HepG2 (cell line): ENCODE measurements around the gene RHOT2. TPM values are rescaled to one million over a fixed set of nuclear protein-coding genes. Genes with fewer than 3 reads are reported as not detected.

ENCODE experiments used
- AGO1 ChIP-seq: fragments of 200-400 bp; formaldehyde crosslinking; IDR thresholded peaks from 2 replicates; pipeline ENCODE4 v1.6.1; 2017; ENCODE audit warnings: mild to moderate bottlenecking, low read depth, low read length, moderate library complexity; ENCODE audit not compliant: poor library complexity, severe bottlenecking
- KDM6A ChIP-seq: IDR thresholded peaks from 2 replicates; pipeline ENCODE4 v1.6.1; 2016; ENCODE audit warnings: low read depth
- TAF15 ChIP-seq: fragments of 200-400 bp; formaldehyde crosslinking; IDR thresholded peaks from one replicate; pipeline ENCODE4 v1.6.1; 2018; ENCODE audit warnings: mild to moderate bottlenecking, low read depth, low read length; ENCODE audit not compliant: poor library complexity, severe bottlenecking
- ZNF282 ChIP-seq: fragments of 450-650 bp; IDR thresholded peaks from 2 replicates; pipeline ENCODE4 v1.6.1; 2018; ENCODE audit not compliant: partially characterized antibody
- ZNF891 ChIP-seq: sonication (generic); formaldehyde crosslinking; IDR thresholded peaks from 2 replicates; pipeline ENCODE4 v1.5.0; 2020; ENCODE audit warnings: mild to moderate bottlenecking, missing genetic modification reagents
- polyA plus RNA-seq, 8 experiments: library from polyadenylated mRNA; depleted of rRNA in 3 of 8; stranded (reverse) in 7 of 8; unstranded in 1 of 8; fragments of >200 nt; fragmentation: Illumina TruSeq in 4 of 8; extraction: Trizol in 4 of 8; gene quantifications; 2 replicates each; pipeline versions ENCODE4 v1.2.1 to v1.2.3, GENCODE V29; 2011 to 2016; ENCODE audit warnings: low read depth in 4 of 8, missing spikeins in 1 of 8, mixed read lengths in 1 of 8; ENCODE audit not compliant: insufficient read depth in 1 of 8
- total RNA-seq, 5 experiments: library from RNA; depleted of rRNA; stranded (reverse); fragments of >200 nt; fragmentation: Illumina TruSeq; extraction: Trizol; gene quantifications; 2 replicates each; pipeline ENCODE4 v1.2.3, GENCODE V29; 2016; ENCODE audit warnings: low read depth in 1 of 5
- TF ChIP-seq, protein P1 (sequence below), 2 experiments: sonication (generic) in 1 of 2; formaldehyde crosslinking in 1 of 2; IDR thresholded peaks; 2 replicates each; pipeline versions ENCODE4 v1.4.0 to v1.6.1; 2018 to 2020; ENCODE audit warnings: missing genetic modification reagents in 2 of 2, borderline replicate concordance in 1 of 2, low read depth in 1 of 2, mild to moderate bottlenecking in 1 of 2, missing biosample characterization in 1 of 2
- TF ChIP-seq, protein P2 (sequence below): sonication (generic); formaldehyde crosslinking; IDR thresholded peaks from 2 replicates; pipeline ENCODE4 v1.8.0; 2022; ENCODE audit warnings: mild to moderate bottlenecking, missing genetic modification reagents, moderate library complexity
- TF ChIP-seq, protein P3 (sequence below): sonication (generic); formaldehyde crosslinking; IDR thresholded peaks from 2 replicates; pipeline ENCODE4 v1.4.0; 2020; ENCODE audit warnings: missing genetic modification reagents
- TF ChIP-seq, protein P4 (sequence below): IDR thresholded peaks from 2 replicates; pipeline ENCODE4 v1.6.1; 2016; ENCODE audit warnings: missing compliant biosample characterization, missing genetic modification reagents, borderline replicate concordance
- TF ChIP-seq, protein P5 (sequence below), 2 experiments: sonication (generic) in 1 of 2; formaldehyde crosslinking in 1 of 2; IDR thresholded peaks; 2 replicates each; pipeline versions ENCODE4 v1.5.1 to v1.6.1; 2011 to 2020; ENCODE audit warnings: borderline replicate concordance in 1 of 2, low read depth in 1 of 2, low read length in 1 of 2, mild to moderate bottlenecking in 1 of 2, missing genetic modification reagents in 1 of 2, moderate library complexity in 1 of 2

RHOT2 gene
- total and polyA plus RNA-seq, 2 of the 13 experiments (the other 11 are each of a cell fraction or from before 2014, with no cell fraction given) = 63.6 to 76.9 TPM

DNA sequence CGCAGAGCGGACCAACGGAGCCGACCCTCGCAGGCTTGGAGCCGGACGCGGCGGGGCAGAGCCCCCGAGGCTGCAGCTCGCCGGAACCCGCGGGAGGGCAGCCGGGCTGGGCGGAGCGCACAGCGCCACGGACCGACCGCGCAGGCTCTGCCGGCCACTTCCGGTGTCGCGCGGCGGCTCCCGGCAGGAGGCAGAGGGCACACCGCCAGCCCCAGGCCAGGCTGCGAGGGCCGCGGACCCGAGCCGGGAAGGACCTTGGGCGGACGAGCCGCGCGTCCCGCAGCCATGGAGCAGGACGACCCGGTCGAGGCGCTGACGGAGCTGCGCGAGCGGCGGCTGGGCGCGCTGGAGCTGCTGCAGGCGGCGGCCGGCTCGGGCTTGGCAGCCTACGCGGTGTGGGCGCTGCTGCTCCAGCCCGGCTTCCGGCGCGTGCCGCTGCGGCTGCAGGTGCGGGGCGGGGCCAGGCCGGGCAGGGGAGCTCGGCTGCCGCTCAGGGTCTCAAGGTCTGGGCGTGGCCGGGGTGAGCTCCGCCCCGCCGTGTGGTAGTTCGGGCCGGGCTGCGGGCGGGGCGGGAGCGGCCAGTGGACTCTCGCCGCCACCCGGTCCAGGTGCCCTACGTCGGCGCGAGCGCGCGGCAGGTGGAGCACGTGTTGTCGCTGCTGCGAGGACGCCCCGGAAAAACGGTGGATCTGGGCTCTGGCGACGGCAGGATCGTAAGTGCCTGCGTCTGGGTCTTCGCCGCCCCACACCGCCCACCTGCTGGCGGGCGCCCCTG is 53.2 kb downstream of the RHOT2 start, which contains the start of gene ANTKMT (continued):
- TF ChIP-seq, protein P1, sequence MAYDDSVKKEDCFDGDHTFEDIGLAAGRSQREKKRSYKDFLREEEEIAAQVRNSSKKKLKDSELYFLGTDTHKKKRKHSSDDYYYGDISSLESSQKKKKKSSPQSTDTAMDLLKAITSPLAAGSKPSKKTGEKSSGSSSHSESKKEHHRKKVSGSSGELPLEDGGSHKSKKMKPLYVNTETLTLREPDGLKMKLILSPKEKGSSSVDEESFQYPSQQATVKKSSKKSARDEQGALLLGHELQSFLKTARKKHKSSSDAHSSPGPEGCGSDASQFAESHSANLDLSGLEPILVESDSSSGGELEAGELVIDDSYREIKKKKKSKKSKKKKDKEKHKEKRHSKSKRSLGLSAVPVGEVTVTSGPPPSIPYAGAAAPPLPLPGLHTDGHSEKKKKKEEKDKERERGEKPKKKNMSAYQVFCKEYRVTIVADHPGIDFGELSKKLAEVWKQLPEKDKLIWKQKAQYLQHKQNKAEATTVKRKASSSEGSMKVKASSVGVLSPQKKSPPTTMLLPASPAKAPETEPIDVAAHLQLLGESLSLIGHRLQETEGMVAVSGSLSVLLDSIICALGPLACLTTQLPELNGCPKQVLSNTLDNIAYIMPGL (CRISPR knock-in tag; IDR thresholded peaks at IDR 0.05; ENCODE audit: borderline replicate concordance in 1 of 2, low read depth in 1 of 2) = peak; percentile 66 to 76; a peak in 3 of 4 replicates
- no peak for TF ChIP-seq TAF15
- TF ChIP-seq ZNF891 (CRISPR knock-in tag) = 0 out of 2 replicates have a peak, but pooled peaks have one; percentile 54
- TF ChIP-seq ZNF282 = no peak
- TF ChIP-seq, protein P2, sequence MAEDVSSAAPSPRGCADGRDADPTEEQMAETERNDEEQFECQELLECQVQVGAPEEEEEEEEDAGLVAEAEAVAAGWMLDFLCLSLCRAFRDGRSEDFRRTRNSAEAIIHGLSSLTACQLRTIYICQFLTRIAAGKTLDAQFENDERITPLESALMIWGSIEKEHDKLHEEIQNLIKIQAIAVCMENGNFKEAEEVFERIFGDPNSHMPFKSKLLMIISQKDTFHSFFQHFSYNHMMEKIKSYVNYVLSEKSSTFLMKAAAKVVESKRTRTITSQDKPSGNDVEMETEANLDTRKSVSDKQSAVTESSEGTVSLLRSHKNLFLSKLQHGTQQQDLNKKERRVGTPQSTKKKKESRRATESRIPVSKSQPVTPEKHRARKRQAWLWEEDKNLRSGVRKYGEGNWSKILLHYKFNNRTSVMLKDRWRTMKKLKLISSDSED (CRISPR knock-in tag) = no peak
- TF ChIP-seq, protein P3, sequence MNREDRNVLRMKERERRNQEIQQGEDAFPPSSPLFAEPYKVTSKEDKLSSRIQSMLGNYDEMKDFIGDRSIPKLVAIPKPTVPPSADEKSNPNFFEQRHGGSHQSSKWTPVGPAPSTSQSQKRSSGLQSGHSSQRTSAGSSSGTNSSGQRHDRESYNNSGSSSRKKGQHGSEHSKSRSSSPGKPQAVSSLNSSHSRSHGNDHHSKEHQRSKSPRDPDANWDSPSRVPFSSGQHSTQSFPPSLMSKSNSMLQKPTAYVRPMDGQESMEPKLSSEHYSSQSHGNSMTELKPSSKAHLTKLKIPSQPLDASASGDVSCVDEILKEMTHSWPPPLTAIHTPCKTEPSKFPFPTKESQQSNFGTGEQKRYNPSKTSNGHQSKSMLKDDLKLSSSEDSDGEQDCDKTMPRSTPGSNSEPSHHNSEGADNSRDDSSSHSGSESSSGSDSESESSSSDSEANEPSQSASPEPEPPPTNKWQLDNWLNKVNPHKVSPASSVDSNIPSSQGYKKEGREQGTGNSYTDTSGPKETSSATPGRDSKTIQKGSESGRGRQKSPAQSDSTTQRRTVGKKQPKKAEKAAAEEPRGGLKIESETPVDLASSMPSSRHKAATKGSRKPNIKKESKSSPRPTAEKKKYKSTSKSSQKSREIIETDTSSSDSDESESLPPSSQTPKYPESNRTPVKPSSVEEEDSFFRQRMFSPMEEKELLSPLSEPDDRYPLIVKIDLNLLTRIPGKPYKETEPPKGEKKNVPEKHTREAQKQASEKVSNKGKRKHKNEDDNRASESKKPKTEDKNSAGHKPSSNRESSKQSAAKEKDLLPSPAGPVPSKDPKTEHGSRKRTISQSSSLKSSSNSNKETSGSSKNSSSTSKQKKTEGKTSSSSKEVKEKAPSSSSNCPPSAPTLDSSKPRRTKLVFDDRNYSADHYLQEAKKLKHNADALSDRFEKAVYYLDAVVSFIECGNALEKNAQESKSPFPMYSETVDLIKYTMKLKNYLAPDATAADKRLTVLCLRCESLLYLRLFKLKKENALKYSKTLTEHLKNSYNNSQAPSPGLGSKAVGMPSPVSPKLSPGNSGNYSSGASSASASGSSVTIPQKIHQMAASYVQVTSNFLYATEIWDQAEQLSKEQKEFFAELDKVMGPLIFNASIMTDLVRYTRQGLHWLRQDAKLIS (CRISPR knock-in tag) = no peak
- TF ChIP-seq, protein P4, sequence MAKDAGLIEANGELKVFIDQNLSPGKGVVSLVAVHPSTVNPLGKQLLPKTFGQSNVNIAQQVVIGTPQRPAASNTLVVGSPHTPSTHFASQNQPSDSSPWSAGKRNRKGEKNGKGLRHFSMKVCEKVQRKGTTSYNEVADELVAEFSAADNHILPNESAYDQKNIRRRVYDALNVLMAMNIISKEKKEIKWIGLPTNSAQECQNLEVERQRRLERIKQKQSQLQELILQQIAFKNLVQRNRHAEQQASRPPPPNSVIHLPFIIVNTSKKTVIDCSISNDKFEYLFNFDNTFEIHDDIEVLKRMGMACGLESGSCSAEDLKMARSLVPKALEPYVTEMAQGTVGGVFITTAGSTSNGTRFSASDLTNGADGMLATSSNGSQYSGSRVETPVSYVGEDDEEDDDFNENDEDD (CRISPR knock-in tag) = peak; percentile 95
- peak; percentile 92 for TF ChIP-seq AGO1
- no peak for TF ChIP-seq KDM6A (CRISPR knock-in tag)
- TF ChIP-seq, protein P5, sequence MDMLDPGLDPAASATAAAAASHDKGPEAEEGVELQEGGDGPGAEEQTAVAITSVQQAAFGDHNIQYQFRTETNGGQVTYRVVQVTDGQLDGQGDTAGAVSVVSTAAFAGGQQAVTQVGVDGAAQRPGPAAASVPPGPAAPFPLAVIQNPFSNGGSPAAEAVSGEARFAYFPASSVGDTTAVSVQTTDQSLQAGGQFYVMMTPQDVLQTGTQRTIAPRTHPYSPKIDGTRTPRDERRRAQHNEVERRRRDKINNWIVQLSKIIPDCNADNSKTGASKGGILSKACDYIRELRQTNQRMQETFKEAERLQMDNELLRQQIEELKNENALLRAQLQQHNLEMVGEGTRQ (IDR thresholded peaks at IDR 0.05; ENCODE audit: low read depth, low read length) = no peak
- TF ChIP-seq, protein P5 (CRISPR knock-in tag; IDR thresholded peaks at IDR 0.05; ENCODE audit: borderline replicate concordance) = no peak
